Measurements from ENCODE around the gene TMEM72.

The TMEM72 gene

GRCh38 chr10:44888886-44889285, 22.3 kb upstream of the TMEM72 start:
- TF ChIP-seq CTCF (conservative IDR thresholded peaks at IDR 0.05; ENCODE audit: low read depth): no peak
- no peak for DNase-seq (ENCODE audit: low spot score)
- POLR2A ChIA-PET (ENCODE audit: low non-redundant PET): no interaction called here
- no peak overlapping the region for H3K27ac ChIP-seq
- CTCF ChIA-PET: no interaction called here

GRCh38 chr10:44889834-44890233, 21.3 kb upstream of the TMEM72 start:
- POLR2A ChIA-PET (ENCODE audit: low non-redundant PET): no interaction called here
- no peak for DNase-seq (ENCODE audit: low spot score)
- H3K27ac ChIP-seq: no peak overlapping the region
- CTCF ChIA-PET: no interaction called here
- no peak for TF ChIP-seq CTCF (conservative IDR thresholded peaks at IDR 0.05; ENCODE audit: low read depth)

- no peak for TF ChIP-seq CTCF (conservative IDR thresholded peaks at IDR 0.05; ENCODE audit: low read depth)
- ChIA-PET POLR2A (ENCODE audit: low non-redundant PET) (no interaction called here), CTCF (no interaction called here)
- H3K27ac ChIP-seq: no peak overlapping the region
- no peak for DNase-seq (ENCODE audit: low spot score)
These were observed 20.2 kb upstream of the TMEM72 start for GRCh38 chr10:44890696-44891563.

- no peak for TF ChIP-seq CTCF (conservative IDR thresholded peaks at IDR 0.05; ENCODE audit: low read depth)
- no peak for DNase-seq (ENCODE audit: low spot score)
- H3K27ac ChIP-seq: no peak overlapping the region
- ChIA-PET POLR2A (ENCODE audit: low non-redundant PET) (no interaction called here), CTCF (no interaction called here)
These were observed 19.4 kb upstream of the TMEM72 start for GRCh38 chr10:44891721-44892120.

GRCh38 chr10:44893604-44894468, 17.3 kb upstream of the TMEM72 start:
- no peak for TF ChIP-seq CTCF (conservative IDR thresholded peaks at IDR 0.05; ENCODE audit: low read depth)
- ChIA-PET CTCF (interaction anchor here (1.4 kb wide), 1 partner anchor 39 kb away, joined by 4 read pairs; no protein-coding TSS in a partner anchor), POLR2A (ENCODE audit: low non-redundant PET) (no interaction called here)
- no peak overlapping the region for H3K27ac ChIP-seq
- no peak for DNase-seq (ENCODE audit: low spot score)

GRCh38 chr10:44894691-44895090, 16.4 kb upstream of the TMEM72 start:
- ChIA-PET POLR2A (ENCODE audit: low non-redundant PET) (no interaction called here), CTCF (no interaction called here)
- no peak for TF ChIP-seq CTCF (conservative IDR thresholded peaks at IDR 0.05; ENCODE audit: low read depth)
- H3K27ac ChIP-seq: no peak overlapping the region
- DNase-seq (ENCODE audit: low spot score): no peak

All from RWPE1 (cell line).